Heart left ventricle (tissue), 16 donors: ENCODE results near the gene SETD1A. TPM values are rescaled to one million over a fixed set of nuclear protein-coding genes. Genes with fewer than 3 reads are reported as not detected.
A peak's percentile ranks its signal among the peaks of the same experiment; 100 is the strongest.
"Not testable (repeated sequence)": the region's sequence is repeated elsewhere in the genome, so short reads cannot be mapped to it uniquely, and the experiment has no call there.

Experiments used
- ATAC-seq, 4 donors: fragments of 200-7000 bp; cut with Tn5 transposase; one replicate each; pipeline ENCODE4 v1.9.1; 2020 to 2022; ENCODE audit warnings: moderate library complexity in 4 of 4, mild to moderate bottlenecking in 3 of 4, moderate number of reproducible peaks in 1 of 4
- DNase-seq, 5 donors: peaks; one replicate each; pipeline ENCODE4 v3.0.0-alpha.2; 2020
- H3K27ac ChIP-seq, 12 donors: fragments of 200-600 bp; sonication (generic) in 4 of 12; one replicate each; pipeline versions ENCODE4 v1.5.0 to v1.8.0; 2016 to 2022; ENCODE audit warnings: mild to moderate bottlenecking in 2 of 12
- H3K27me3 ChIP-seq, 9 donors: fragments of 200-600 bp; sonication (generic) in 2 of 9; one replicate each; pipeline versions ENCODE4 v1.5.1 to v1.8.0; 2016 to 2022; ENCODE audit warnings: mild to moderate bottlenecking in 3 of 9
- H3K36me3 ChIP-seq, 9 donors: fragments of 200-600 bp; sonication (generic) in 2 of 9; one replicate each; pipeline versions ENCODE4 v1.5.0 to v1.8.0; 2018 to 2022; ENCODE audit warnings: mild to moderate bottlenecking in 2 of 9
- H3K4me1 ChIP-seq, 12 donors: fragments of 200-600 bp; sonication (generic) in 4 of 12; one replicate each; pipeline versions ENCODE4 v1.5.0 to v1.8.0; 2016 to 2022; ENCODE audit warnings: mild to moderate bottlenecking in 3 of 12
- H3K4me3 ChIP-seq, 12 donors: fragments of 200-600 bp; sonication (generic) in 4 of 12; one replicate each; pipeline versions ENCODE4 v1.5.0 to v1.8.0; 2017 to 2022; ENCODE audit warnings: mild to moderate bottlenecking in 9 of 12, moderate library complexity in 4 of 12
- H3K9me3 ChIP-seq, 12 donors: fragments of 200-600 bp; sonication (generic) in 4 of 12; one replicate each; pipeline versions ENCODE4 v1.5.0 to v1.8.0; 2016 to 2022; ENCODE audit warnings: mild to moderate bottlenecking in 1 of 12
- CTCF ChIP-seq, 12 donors: fragments of 200-600 bp; sonication (generic) in 4 of 12; IDR thresholded peaks; one replicate each; pipeline versions ENCODE4 v1.5.0 to v1.8.0; 2018 to 2022; ENCODE audit warnings: antibody characterized with exemption in 12 of 12, mild to moderate bottlenecking in 5 of 12
- POLR2A ChIP-seq, 2 donors: fragments of 450-650 bp; IDR thresholded peaks; one replicate each; pipeline ENCODE4 v1.6.1; 2017; ENCODE audit warnings: antibody characterized with exemption in 2 of 2, mild to moderate bottlenecking in 2 of 2, moderate library complexity in 2 of 2
- whole genome bisulfite sequencing, 4 donors: extraction: QIAGEN DNeasy Blood & Tissue Kit in 2 of 4; methylation state at CpG; one replicate each; pipeline versions ENCODE4 v1.1.5 to v1.1.7; 2013 to 2018; 5-methylcytosine and 5-hydroxymethylcytosine counted together
- intact Hi-C, 10 donors: fragments of 100-400 bp; cut with DNase I; formaldehyde crosslinking; loops; one replicate each; pipeline versions ENCODE4 v1.11.1 to v1.14.2; 2022
- polyA plus RNA-seq, 2 donors: library from polyadenylated mRNA; stranded (reverse); fragments of 200-250 nt; gene quantifications; one replicate each; pipeline ENCODE4 v1.2.3, GENCODE V29; 2013
- total RNA-seq, 9 donors: library from RNA; depleted of rRNA in 2 of 9; stranded (reverse); fragments of >200 nt in 2 of 9; fragmentation: NEBNext Ultra II Directional in 3 of 9; extraction: Animal tissue kit (Norgen Biotek cat#: 25700) in 3 of 9; gene quantifications; one replicate each; pipeline versions ENCODE4 v1.1.0 to v1.2.4, GENCODE V29; 2016 to 2023
- donor health status: ischemic (EF 13 %, LVEDD 7.1; RV severe dilation, severe dysfunction).
- donor health status: healthy with polysubstance abuse.
- donor health status: DM: no; HTN: yes; CAD: no.
- donor health status: DM: no; HTN: no; CAD: no.
- donor health status: ischemic (EF 25% LVEDD 6.9; RV normal size, moderate dysfunction).
- donor health status: ischemic (EF 25% LVEDD 5.7; RV mildly dilated, moderate dysfunction).
- donor health status: healthy.
- donor health status: DM: yes; HTN: yes; CAD: no.
- donor health status: ischemic (EF 35%, LVEDD 5.7; RV mildly dilated, moderate dysfunction).
- donor health status: nonischemic (EF 11% LVEDD 7.7; RV severe dilation, severe dysfunction).
- donor health status: DM: yes; HTN: yes; CAD: no.
- donor health status: PGD.
- donor health status: ischemic (EF 29% LVEDD 5.4; RV normal size, mild dysfunction).
- donor health status: nonischemic (EF 23%, LVEDD 6.1; RV moderate dilation, normal function).

Gene SETD1A
- total and polyA plus RNA-seq, 11 donors = 4.6 to 12.1 (median 9.0) TPM

GRCh38 chr16:31009894-31010584 is 52.5 kb downstream of the SETD1A start:
- Histone ChIP-seq H3K36me3 (no peaks in the 10 kb centered on the region), H3K9me3 (no peaks in the 10 kb centered on the region), H3K27ac (no peak overlapping the region), H3K4me1 (peaks cover 0 to 5% (median 0%) of the 10 kb centered on the region in 12 donors), H3K27me3 (peaks cover 17 to 56% (median 44%) of the 10 kb centered on the region in 9 donors), H3K4me3 (no peak overlapping the region)
- DNase-seq (peak in 1 of 5 donors; percentile 14), ATAC-seq (no peak)
- WGBS, 4 donors = 12 to 26% (median 15%) methylated on average over 18 to 36 of the region's 36 CpGs
- intact Hi-C loops = no loop called here
- TF ChIP-seq POLR2A (IDR thresholded peaks at IDR 0.05) (no peak), CTCF (IDR thresholded peaks at IDR 0.05) (no peak)

- peak within 1 kb of the TSS in 2 of 12 donors; percentile 9 to 15 for H3K4me3 ChIP-seq
- DNase-seq (peak in 1 of 5 donors; percentile 13), ATAC-seq (no peak)
- H3K27me3 ChIP-seq = peaks cover 17 to 56% (median 44%) of the 10 kb centered on the region in 9 donors
- no peaks in the 10 kb centered on the region for H3K36me3 ChIP-seq
- H3K27ac ChIP-seq = no peak within 1 kb of the TSS
- WGBS, 4 donors = 7 to 8% (median 8%) methylated on average over 21 to 45 of the region's 45 CpGs
- H3K9me3 ChIP-seq = no peaks in the 10 kb centered on the region
- peaks cover 0 to 5% (median 0%) of the 10 kb centered on the region in 12 donors for H3K4me1 ChIP-seq
- intact Hi-C loops = no loop called here
- no peak for TF ChIP-seq POLR2A (IDR thresholded peaks at IDR 0.05)
- TF ChIP-seq CTCF (IDR thresholded peaks at IDR 0.05) = no peak
Measured at GRCh38 chr16:31010585-31011325, 53.2 kb downstream of the SETD1A start, which contains the start of gene STX1B. Gene STX1B, minus strand, starts transcription at chr16:31010638. Its CDS starts 242 bp downstream, at chr16:31010396.

GRCh38 chr16:31011815-31012214 is 54.3 kb downstream of the SETD1A start:
- 78 to 93% (median 84%) methylated on average over 7 of the region's 7 CpGs for WGBS, 4 donors
- H3K9me3 ChIP-seq, DNase-seq, H3K4me1 ChIP-seq, H3K27ac ChIP-seq, intact Hi-C loops, ATAC-seq, H3K36me3 ChIP-seq, H3K4me3 ChIP-seq: not testable (repeated sequence)
- H3K27me3 ChIP-seq = peaks cover 17 to 56% (median 40%) of the 10 kb centered on the region in 9 donors

- H3K27me3 ChIP-seq = peaks cover 11 to 43% (median 37%) of the 10 kb centered on the region in 9 donors
- H3K36me3 ChIP-seq, H3K27ac ChIP-seq, DNase-seq, H3K4me3 ChIP-seq, H3K4me1 ChIP-seq, H3K9me3 ChIP-seq, intact Hi-C loops, ATAC-seq: not testable (repeated sequence)
Measured at GRCh38 chr16:31013292-31013691, 55.7 kb downstream of the SETD1A start.

GRCh38 chr16:31016018-31016417 is 58.5 kb downstream of the SETD1A start:
- peaks cover under 1 to 20% (median 13%) of the 10 kb centered on the region in 9 donors for H3K27me3 ChIP-seq
- intact Hi-C loops = no loop called here
- no peaks in the 10 kb centered on the region for H3K36me3 ChIP-seq
- ATAC-seq (no peak), DNase-seq (peak in 1 of 5 donors; percentile 13)
- no peak overlapping the region for H3K27ac ChIP-seq
- whole genome bisulfite sequencing, 4 donors = 62 to 77% (median 69%) methylated on average over 6 of the region's 6 CpGs
- no peaks in the 10 kb centered on the region for H3K9me3 ChIP-seq
- no peak overlapping the region for H3K4me3 ChIP-seq
- TF ChIP-seq POLR2A (IDR thresholded peaks at IDR 0.05) = no peak
- no peak for TF ChIP-seq CTCF (IDR thresholded peaks at IDR 0.05)
- H3K4me1 ChIP-seq = no peaks in the 10 kb centered on the region

- H3K4me3 ChIP-seq, H3K36me3 ChIP-seq, DNase-seq, H3K9me3 ChIP-seq, H3K27ac ChIP-seq, H3K27me3 ChIP-seq, intact Hi-C loops, H3K4me1 ChIP-seq, ATAC-seq: not testable (repeated sequence)
- 87 to 95% (median 92%) methylated on average over 10 of the region's 10 CpGs for WGBS, 4 donors
Measured at GRCh38 chr16:31017756-31018155, 60.2 kb downstream of the SETD1A start.
